ENCODE measurements around the gene OR2A14. TPM values are rescaled to one million over a fixed set of nuclear protein-coding genes. Genes with fewer than 3 reads are reported as not detected.
"Not testable (repeated sequence)": the region's sequence is repeated elsewhere in the genome, so short reads cannot be mapped to it uniquely, and the experiment has no call there.

OR2A14 gene
- total and polyA plus RNA-seq, 2 experiments from 2014 or later = 0.27 TPM; not detected in 1

- 98% methylated on average over 5 of the region's 5 CpGs for WGBS (ENCODE audit: low lambda C conversion rate, missing lambda C conversion rate)
These were observed 51.6 kb downstream of the OR2A14 start for GRCh38 chr7:144174613-144175012.

DNA sequence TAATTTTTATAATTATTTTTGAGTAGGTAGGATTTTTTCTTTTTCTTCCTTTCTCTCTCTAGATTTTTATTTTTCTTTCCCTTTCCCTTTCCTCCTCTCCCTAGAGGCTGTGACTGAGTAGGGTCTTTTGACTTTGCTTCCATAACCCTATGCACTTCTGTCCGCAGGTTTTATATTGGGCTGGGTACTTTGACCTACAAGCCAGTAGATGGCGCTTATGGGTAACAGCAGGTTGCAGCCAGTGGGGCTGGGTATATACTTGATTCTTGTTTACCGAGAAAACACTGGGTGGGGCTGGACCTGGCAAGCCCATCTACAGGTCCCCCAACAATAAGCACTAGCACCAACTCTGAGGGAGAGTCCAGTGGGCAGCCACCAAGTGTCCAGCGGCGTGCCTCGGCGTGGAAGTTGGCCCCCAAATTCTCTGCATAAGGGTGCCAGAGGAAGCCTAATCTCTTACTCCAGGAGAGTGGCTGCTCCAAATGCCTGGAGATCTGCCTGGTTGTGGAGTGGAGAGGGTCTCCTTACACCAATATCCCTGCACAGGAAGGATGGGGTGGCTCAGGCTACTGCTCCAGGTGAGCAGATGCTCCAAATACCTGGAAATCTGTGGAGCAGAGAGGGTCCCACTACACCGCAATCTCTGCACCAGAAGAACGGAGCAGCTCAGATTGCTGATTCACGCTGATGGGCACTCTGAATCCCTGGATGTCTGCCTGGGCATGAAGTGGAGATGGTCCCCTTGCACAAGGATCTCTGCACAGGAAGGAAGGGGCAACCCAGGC is 55.6 kb downstream of the OR2A14 start:
- H3K9me2 ChIP-seq (replicated peaks; ENCODE audit: insufficient read depth); H3K4me1 ChIP-seq (ENCODE audit: insufficient read depth); H3K9me3 ChIP-seq (ENCODE audit: low read depth); H3K79me2 ChIP-seq; H4K20me1 ChIP-seq (ENCODE audit: insufficient read depth, poor library complexity, severe bottlenecking); H3K4me2 ChIP-seq; H3K36me3 ChIP-seq (replicated peaks; ENCODE audit: insufficient read depth, low read depth); H3K27ac ChIP-seq; H3K27me3 ChIP-seq; H2AFZ ChIP-seq; H3K4me3 ChIP-seq: not testable (repeated sequence)
- peak; percentile 13 for DNase-seq (ENCODE audit: low spot score)
- TF ChIP-seq, protein P1, sequence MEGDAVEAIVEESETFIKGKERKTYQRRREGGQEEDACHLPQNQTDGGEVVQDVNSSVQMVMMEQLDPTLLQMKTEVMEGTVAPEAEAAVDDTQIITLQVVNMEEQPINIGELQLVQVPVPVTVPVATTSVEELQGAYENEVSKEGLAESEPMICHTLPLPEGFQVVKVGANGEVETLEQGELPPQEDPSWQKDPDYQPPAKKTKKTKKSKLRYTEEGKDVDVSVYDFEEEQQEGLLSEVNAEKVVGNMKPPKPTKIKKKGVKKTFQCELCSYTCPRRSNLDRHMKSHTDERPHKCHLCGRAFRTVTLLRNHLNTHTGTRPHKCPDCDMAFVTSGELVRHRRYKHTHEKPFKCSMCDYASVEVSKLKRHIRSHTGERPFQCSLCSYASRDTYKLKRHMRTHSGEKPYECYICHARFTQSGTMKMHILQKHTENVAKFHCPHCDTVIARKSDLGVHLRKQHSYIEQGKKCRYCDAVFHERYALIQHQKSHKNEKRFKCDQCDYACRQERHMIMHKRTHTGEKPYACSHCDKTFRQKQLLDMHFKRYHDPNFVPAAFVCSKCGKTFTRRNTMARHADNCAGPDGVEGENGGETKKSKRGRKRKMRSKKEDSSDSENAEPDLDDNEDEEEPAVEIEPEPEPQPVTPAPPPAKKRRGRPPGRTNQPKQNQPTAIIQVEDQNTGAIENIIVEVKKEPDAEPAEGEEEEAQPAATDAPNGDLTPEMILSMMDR (IDR thresholded peaks at IDR 0.05; ENCODE audit: poor library complexity) = peak; percentile 48
- 63% methylated on average over 10 of the region's 10 CpGs for WGBS (ENCODE audit: low lambda C conversion rate, missing lambda C conversion rate)

More at GRCh38 chr7:144174613-144175012, 51.6 kb downstream of the OR2A14 start:
- no peak for TF ChIP-seq EZH2phosphoT487 (IDR thresholded peaks at IDR 0.05; ENCODE audit: low read depth, severe bottlenecking, unreplicated experiment)
- TF ChIP-seq, protein P1 (IDR thresholded peaks at IDR 0.05; ENCODE audit: poor library complexity) = no peak
- no peak for TF ChIP-seq EZH2 (IDR thresholded peaks at IDR 0.05; ENCODE audit: borderline replicate concordance)
- no peak for DNase-seq (ENCODE audit: low spot score)
- no peaks in the 10 kb centered on the region for H3K9me3 ChIP-seq (ENCODE audit: low read depth)
- H3K36me3 ChIP-seq (replicated peaks; ENCODE audit: insufficient read depth, low read depth) = no peaks in the 10 kb centered on the region
- H4K20me1 ChIP-seq (ENCODE audit: insufficient read depth, poor library complexity, severe bottlenecking) = no peaks in the 10 kb centered on the region
- H3K27ac ChIP-seq = no peak overlapping the region
- H2AFZ ChIP-seq = no peak overlapping the region
- no peak overlapping the region for H3K4me3 ChIP-seq
- H3K4me2 ChIP-seq = no peak overlapping the region
- no peaks in the 10 kb centered on the region for H3K9me2 ChIP-seq (replicated peaks; ENCODE audit: insufficient read depth)
- H3K79me2 ChIP-seq = no peaks in the 10 kb centered on the region
- H3K27me3 ChIP-seq = no peaks in the 10 kb centered on the region
- no peaks in the 10 kb centered on the region for H3K4me1 ChIP-seq (ENCODE audit: insufficient read depth)

- H3K36me3 ChIP-seq (replicated peaks; ENCODE audit: insufficient read depth, low read depth); H3K27me3 ChIP-seq: not testable (repeated sequence)
- 88% methylated on average over 1 of the region's 2 CpGs for WGBS (ENCODE audit: low lambda C conversion rate, missing lambda C conversion rate)
These were observed 56.1 kb downstream of the OR2A14 start for GRCh38 chr7:144179165-144179479.

More at GRCh38 chr7:144179165-144179479, 56.1 kb downstream of the OR2A14 start:
- not testable (repeated sequence) for H3K79me2 ChIP-seq; H3K4me1 ChIP-seq (ENCODE audit: insufficient read depth); H3K9me2 ChIP-seq (replicated peaks; ENCODE audit: insufficient read depth); H3K27ac ChIP-seq; H4K20me1 ChIP-seq (ENCODE audit: insufficient read depth, poor library complexity, severe bottlenecking); DNase-seq (ENCODE audit: low spot score); H2AFZ ChIP-seq; H3K4me3 ChIP-seq; H3K4me2 ChIP-seq; H3K9me3 ChIP-seq (ENCODE audit: low read depth)

Small RNA genes within 50 kb of the gene (small RNA-seq; reads per million reads assigned to genes)
- not detected for gene OR2A41P

Other genes starting within 250 kb of the OR2A14 start
- 118 and 121 TPM in 2 replicates for gene TCAF1, start 221.0 kb upstream of the OR2A14 start, total RNA-seq
- 57.4 and 59.6 TPM in 2 replicates for gene TCAF1, start 221.0 kb upstream of the OR2A14 start, polyA plus RNA-seq
- not detected in 2 replicates for gene OR2F2, start 187.9 kb upstream of the OR2A14 start, total RNA-seq
- gene OR2F2, start 187.9 kb upstream of the OR2A14 start, polyA plus RNA-seq = not detected in 2 replicates
- 0.04 TPM in 1 of 2 replicates, not detected in the other for gene OR2F1, start 168.3 kb upstream of the OR2A14 start, total RNA-seq
- not detected in 2 replicates for gene OR2F1, start 168.3 kb upstream of the OR2A14 start, polyA plus RNA-seq
- gene OR6B1, start 122.9 kb upstream of the OR2A14 start, total RNA-seq = not detected in 2 replicates
- 0.28 TPM in 1 of 2 replicates, not detected in the other for gene OR6B1, start 122.9 kb upstream of the OR2A14 start, polyA plus RNA-seq
- 0.44 and 0.77 TPM in 2 replicates for gene OR2A5, start 74.2 kb upstream of the OR2A14 start, total RNA-seq
- gene OR2A5, start 74.2 kb upstream of the OR2A14 start, polyA plus RNA-seq = 0.09 and 0.10 TPM in 2 replicates
- 0.40 TPM in 1 of 2 replicates, not detected in the other for gene OR2A25, start 53.4 kb upstream of the OR2A14 start, total RNA-seq
- not detected in 2 replicates for gene OR2A25, start 53.4 kb upstream of the OR2A14 start, polyA plus RNA-seq
- gene OR2A12, start 36.9 kb upstream of the OR2A14 start, total RNA-seq = 0.24 and 1.0 TPM in 2 replicates
- 0.11 and 0.42 TPM in 2 replicates for gene OR2A12, start 36.9 kb upstream of the OR2A14 start, polyA plus RNA-seq
- gene OR2A2, start 13.6 kb upstream of the OR2A14 start, total RNA-seq = not detected in 2 replicates
- gene OR2A2, start 13.6 kb upstream of the OR2A14 start, polyA plus RNA-seq = not detected in 2 replicates
- 5.5 and 5.8 TPM in 2 replicates for gene CTAGE4, start 60.3 kb downstream of the OR2A14 start, total RNA-seq
- gene CTAGE4, start 60.3 kb downstream of the OR2A14 start, polyA plus RNA-seq = 2.2 and 2.3 TPM in 2 replicates
- gene ARHGEF35, start 72.7 kb downstream of the OR2A14 start, total RNA-seq = 14.5 and 17.1 TPM in 2 replicates
- 16.4 and 19.3 TPM in 2 replicates for gene ARHGEF35, start 72.7 kb downstream of the OR2A14 start, polyA plus RNA-seq
- 0.10 TPM in 1 of 2 replicates, not detected in the other for gene OR2A42, start 116.4 kb downstream of the OR2A14 start, total RNA-seq
- 0.46 TPM in 1 of 2 replicates, not detected in the other for gene OR2A42, start 116.4 kb downstream of the OR2A14 start, polyA plus RNA-seq
- gene OR2A7, start 141.6 kb downstream of the OR2A14 start, total RNA-seq = 3.3 and 6.2 TPM in 2 replicates
- gene OR2A7, start 141.6 kb downstream of the OR2A14 start, polyA plus RNA-seq = 1.6 and 1.9 TPM in 2 replicates
- 2.5 and 5.2 TPM in 2 replicates for gene CTAGE8, start 146.1 kb downstream of the OR2A14 start, total RNA-seq
- gene CTAGE8, start 146.1 kb downstream of the OR2A14 start, polyA plus RNA-seq = 2.8 and 3.6 TPM in 2 replicates
- 0.32 TPM in 1 of 2 replicates, not detected in the other for gene OR2A1, start 189.2 kb downstream of the OR2A14 start, total RNA-seq
- 0.06 and 0.22 TPM in 2 replicates for gene OR2A1, start 189.2 kb downstream of the OR2A14 start, polyA plus RNA-seq
- 16.9 and 24.2 TPM in 2 replicates for gene ARHGEF5, start 232.2 kb downstream of the OR2A14 start, total RNA-seq
- gene ARHGEF5, start 232.2 kb downstream of the OR2A14 start, polyA plus RNA-seq = 22.9 and 23.1 TPM in 2 replicates

All from hepatocyte (in vitro differentiated cells).